Tibial nerve (tissue), 4 donors: ENCODE results near the gene CCDC74B. TPM values are rescaled to one million over a fixed set of nuclear protein-coding genes. Genes with fewer than 3 reads are reported as not detected.
"Not testable (repeated sequence)": the region's sequence is repeated elsewhere in the genome, so short reads cannot be mapped to it uniquely, and the experiment has no call there.

ENCODE experiments used
- DNase-seq, 2 donors: peaks; one replicate each; pipeline ENCODE4 v3.0.0-alpha.2; 2019; ENCODE audit warnings: low spot score in 2 of 2
- H3K27ac ChIP-seq, 4 donors: fragments of 200-600 bp; sonication (generic) in 3 of 4; one replicate each; pipeline ENCODE4 v1.5.1; 2017 to 2019; ENCODE audit warnings: mild to moderate bottlenecking in 1 of 4
- H3K27me3 ChIP-seq, 2 donors: fragments of 200-600 bp; sonication (generic) in 1 of 2; one replicate each; pipeline versions ENCODE4 v1.5.1 to v1.6.0; 2017 to 2019
- H3K36me3 ChIP-seq, 3 donors: fragments of 200-600 bp; sonication (generic); one replicate each; pipeline ENCODE4 v1.5.1; 2018 to 2019
- H3K4me1 ChIP-seq, 4 donors: fragments of 200-600 bp; sonication (generic) in 3 of 4; one replicate each; pipeline ENCODE4 v1.5.1; 2017 to 2019
- H3K4me3 ChIP-seq, 4 donors: fragments of 200-600 bp; sonication (generic) in 3 of 4; one replicate each; pipeline ENCODE4 v1.5.1; 2017 to 2019; ENCODE audit warnings: mild to moderate bottlenecking in 1 of 4, moderate library complexity in 1 of 4
- H3K9me3 ChIP-seq, 4 donors: fragments of 200-600 bp; sonication (generic) in 3 of 4; one replicate each; pipeline ENCODE4 v1.5.1; 2017 to 2019
- EP300 ChIP-seq, 2 donors: sonication (generic); formaldehyde crosslinking; IDR thresholded peaks; one replicate each; pipeline ENCODE4 v1.6.1; 2017; ENCODE audit warnings: antibody characterized with exemption in 2 of 2, mild to moderate bottlenecking in 1 of 2
- POLR2A ChIP-seq, 2 donors: fragments of 450-650 bp; IDR thresholded peaks; one replicate each; pipeline ENCODE4 v1.6.1; 2017; ENCODE audit warnings: antibody characterized with exemption in 2 of 2, mild to moderate bottlenecking in 2 of 2, moderate library complexity in 2 of 2
- WGBS, 2 donors: methylation state at CpG; one replicate each; pipeline ENCODE4 v1.1.5; 2018; 5-methylcytosine and 5-hydroxymethylcytosine counted together
- small RNA-seq: library from RNA; depleted of rRNA; stranded (forward); fragments of <200 nt; gene quantifications from one replicate; pipeline ENCODE3, GENCODE V24; 2016
- total RNA-seq, 4 donors: library from RNA; depleted of rRNA; stranded (reverse); fragments of >200 nt; gene quantifications; one replicate each; pipeline ENCODE4 v1.1.0, GENCODE V29; 2016
- TF ChIP-seq, protein P1 (sequence below), 5 experiments: fragments of 200-600 bp in 3 of 5; fragments of 450-650 bp in 2 of 5; sonication (generic) in 3 of 5; IDR thresholded peaks; one replicate each; pipeline ENCODE4 v1.5.1; 2016 to 2019; ENCODE audit warnings: antibody characterized with exemption in 5 of 5, mild to moderate bottlenecking in 3 of 5, moderate library complexity in 2 of 5

The CCDC74B gene
- total RNA-seq, 4 donors from 2014 or later: 7.2 to 32.6 (median 23.3) TPM

DNA sequence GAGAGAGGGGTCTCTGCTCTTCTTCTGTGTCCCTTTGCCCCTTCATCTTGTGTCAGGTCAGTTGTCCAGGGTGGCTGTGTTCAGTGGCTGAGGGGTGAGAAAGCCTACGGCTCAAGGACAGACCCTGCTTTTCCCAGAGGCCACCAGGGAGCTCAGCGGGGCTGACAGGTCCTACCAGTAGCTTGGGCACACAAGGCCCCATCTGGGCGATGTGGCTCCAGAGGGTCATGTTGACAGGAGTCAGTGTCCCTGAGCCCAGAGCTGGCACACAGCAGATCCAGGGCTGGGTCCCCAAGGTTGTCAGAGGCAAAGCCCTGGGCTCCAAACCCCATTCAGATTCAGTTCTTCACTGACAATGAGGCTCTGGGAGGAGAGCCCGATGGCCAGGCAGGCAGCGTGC is 7.8 kb downstream of the CCDC74B start:
- H3K36me3 ChIP-seq, H3K4me3 ChIP-seq, H3K27me3 ChIP-seq, H3K27ac ChIP-seq, H3K4me1 ChIP-seq, DNase-seq, H3K9me3 ChIP-seq: not testable (repeated sequence)
- WGBS, 2 donors: 75 to 78% methylated on average over 2 of the region's 5 CpGs

DNA sequence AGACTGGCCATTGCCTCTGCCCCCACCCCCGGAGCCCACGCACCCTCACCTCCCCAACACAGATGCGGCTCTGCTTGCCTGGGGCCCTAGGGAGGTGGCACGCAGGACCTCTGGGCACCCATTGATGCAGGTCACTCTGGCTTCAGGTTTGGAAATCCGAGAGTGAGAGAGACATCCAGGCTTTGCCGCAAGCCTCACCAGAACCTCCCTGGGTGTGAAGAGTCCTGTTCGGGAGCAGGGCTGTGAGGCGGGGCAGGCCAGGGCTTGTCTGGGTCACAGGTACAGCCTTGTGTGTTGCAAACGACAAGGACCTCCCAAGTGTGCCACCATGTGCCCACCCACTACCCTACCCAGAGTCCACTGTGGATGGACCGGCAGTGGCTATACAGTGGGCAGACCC is 8.4 kb downstream of the CCDC74B start:
- not testable (repeated sequence) for H3K27me3 ChIP-seq, H3K4me3 ChIP-seq, H3K9me3 ChIP-seq, H3K36me3 ChIP-seq, H3K4me1 ChIP-seq, H3K27ac ChIP-seq, DNase-seq
- 85 to 87% methylated on average over 3 to 4 of the region's 10 CpGs for WGBS, 2 donors

DNA sequence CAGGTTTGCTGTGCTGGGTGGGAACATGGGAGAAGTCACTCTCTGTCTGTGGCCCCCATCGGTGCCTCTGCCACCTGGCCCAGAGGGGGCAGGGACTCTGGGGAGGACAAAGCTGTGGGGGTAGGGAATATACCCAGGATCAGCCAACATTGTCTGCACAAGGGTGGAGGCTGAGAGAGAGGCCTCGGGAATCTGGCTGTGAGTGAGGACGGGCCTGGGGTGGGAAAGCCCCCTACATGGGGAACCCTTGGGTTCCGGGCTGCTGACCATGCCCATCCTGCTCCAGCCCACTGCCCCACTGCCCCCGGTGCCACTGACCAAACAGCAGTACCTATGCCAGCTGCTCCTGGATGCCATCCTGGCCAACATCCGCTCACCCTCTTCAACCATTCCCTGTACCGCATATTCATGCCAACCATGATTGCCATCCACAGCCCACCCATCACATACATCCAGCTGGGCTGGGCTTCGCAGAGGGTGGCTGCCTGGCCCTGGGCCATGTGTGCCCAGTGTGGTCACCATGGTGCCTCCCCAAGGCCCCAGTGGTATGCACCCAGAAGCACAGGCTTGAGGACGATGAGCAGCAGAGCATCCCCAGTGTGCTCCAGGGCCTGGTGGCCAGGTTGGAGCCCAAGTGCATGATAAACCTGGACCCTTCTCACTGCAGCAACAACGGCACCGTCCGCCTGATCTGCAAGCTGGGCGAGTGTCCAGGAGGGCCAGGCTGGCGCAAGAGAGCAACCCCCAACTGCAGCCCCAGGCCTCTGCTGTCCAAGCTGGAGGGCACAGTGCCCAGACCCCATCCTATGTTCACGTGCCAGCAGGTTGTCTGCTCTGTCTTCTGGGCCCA is 9.0 kb downstream of the CCDC74B start:
- no peak for DNase-seq
- Histone ChIP-seq H3K4me3 (no peak overlapping the region), H3K27me3 (no peaks in the 10 kb centered on the region), H3K36me3 (no peaks in the 10 kb centered on the region), H3K4me1 (no peaks in the 10 kb centered on the region), H3K27ac (no peak overlapping the region), H3K9me3 (no peaks in the 10 kb centered on the region)
- 97% methylated on average over 7 to 8 of the region's 15 CpGs for WGBS, 2 donors
- TF ChIP-seq, protein P1, sequence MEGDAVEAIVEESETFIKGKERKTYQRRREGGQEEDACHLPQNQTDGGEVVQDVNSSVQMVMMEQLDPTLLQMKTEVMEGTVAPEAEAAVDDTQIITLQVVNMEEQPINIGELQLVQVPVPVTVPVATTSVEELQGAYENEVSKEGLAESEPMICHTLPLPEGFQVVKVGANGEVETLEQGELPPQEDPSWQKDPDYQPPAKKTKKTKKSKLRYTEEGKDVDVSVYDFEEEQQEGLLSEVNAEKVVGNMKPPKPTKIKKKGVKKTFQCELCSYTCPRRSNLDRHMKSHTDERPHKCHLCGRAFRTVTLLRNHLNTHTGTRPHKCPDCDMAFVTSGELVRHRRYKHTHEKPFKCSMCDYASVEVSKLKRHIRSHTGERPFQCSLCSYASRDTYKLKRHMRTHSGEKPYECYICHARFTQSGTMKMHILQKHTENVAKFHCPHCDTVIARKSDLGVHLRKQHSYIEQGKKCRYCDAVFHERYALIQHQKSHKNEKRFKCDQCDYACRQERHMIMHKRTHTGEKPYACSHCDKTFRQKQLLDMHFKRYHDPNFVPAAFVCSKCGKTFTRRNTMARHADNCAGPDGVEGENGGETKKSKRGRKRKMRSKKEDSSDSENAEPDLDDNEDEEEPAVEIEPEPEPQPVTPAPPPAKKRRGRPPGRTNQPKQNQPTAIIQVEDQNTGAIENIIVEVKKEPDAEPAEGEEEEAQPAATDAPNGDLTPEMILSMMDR (IDR thresholded peaks at IDR 0.05): no peak
- no peak for TF ChIP-seq EP300 (IDR thresholded peaks at IDR 0.05)
- TF ChIP-seq POLR2A (IDR thresholded peaks at IDR 0.05): no peak

- H3K27me3 ChIP-seq, H3K27ac ChIP-seq, H3K4me1 ChIP-seq, DNase-seq, H3K4me3 ChIP-seq, H3K36me3 ChIP-seq, H3K9me3 ChIP-seq: not testable (repeated sequence)
- 91% methylated on average over 18 to 24 of the region's 29 CpGs for WGBS, 2 donors
These were observed 15.6 kb downstream of the CCDC74B start, which contains the start of gene POTEF for GRCh38 chr2:130129120-130129829. Gene POTEF (minus strand): TSS chr2:130129222. CDS start chr2:130120515, 8,707 bp downstream.

DNA sequence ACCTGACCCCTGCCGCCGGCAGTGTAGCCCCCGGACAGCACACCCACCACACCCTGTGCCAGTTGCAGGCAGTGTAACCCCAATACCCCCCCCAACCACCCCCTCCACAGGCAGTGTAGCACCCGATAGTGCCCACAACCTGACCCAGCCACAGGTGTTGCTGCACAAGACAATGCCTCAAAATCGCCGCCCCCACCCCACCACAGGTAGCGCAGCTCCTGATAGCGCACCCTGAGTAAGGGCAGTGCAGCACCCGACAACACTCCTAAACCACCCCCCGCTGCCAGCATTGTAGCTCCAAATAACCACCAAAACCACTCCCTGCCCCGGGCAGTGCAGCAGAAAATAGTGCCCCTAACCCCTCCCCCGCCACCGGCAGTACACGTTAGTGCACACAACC is 16.4 kb downstream of the CCDC74B start:
- not testable (repeated sequence) for H3K27ac ChIP-seq, H3K36me3 ChIP-seq, H3K9me3 ChIP-seq, H3K4me1 ChIP-seq, DNase-seq, H3K4me3 ChIP-seq, H3K27me3 ChIP-seq
- WGBS, 2 donors: 86 to 94% methylated on average over 6 to 9 of the region's 14 CpGs

- no CpG with 5 or more reads among the region's 9 CpGs for WGBS, 2 donors
- not testable (repeated sequence) for H3K27ac ChIP-seq, DNase-seq, H3K4me1 ChIP-seq, H3K27me3 ChIP-seq, H3K9me3 ChIP-seq, H3K36me3 ChIP-seq, H3K4me3 ChIP-seq
These were observed 17.2 kb downstream of the CCDC74B start for GRCh38 chr2:130127726-130128125.

DNA sequence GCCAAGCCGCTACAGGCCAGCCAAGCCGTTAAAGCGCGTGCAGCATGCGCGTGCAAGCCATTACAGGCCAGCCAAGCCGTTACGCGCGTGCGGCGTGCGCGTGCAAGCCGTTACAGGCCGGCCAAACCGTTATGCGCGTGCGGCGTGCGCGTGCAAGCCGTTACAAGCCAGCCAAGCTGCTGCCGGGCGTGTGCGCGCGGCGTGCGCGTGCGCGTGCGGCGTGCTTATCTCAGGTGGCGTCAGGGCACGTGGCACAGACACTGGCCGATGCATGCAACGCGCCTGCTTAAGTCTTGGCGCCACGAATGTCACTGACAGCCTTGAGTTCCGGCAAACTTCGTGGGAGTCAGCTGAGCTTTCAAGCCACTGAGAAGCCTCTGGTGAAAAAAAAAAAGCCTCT is 24.0 kb downstream of the CCDC74B start:
- not testable (repeated sequence) for H3K27me3 ChIP-seq, DNase-seq, H3K4me1 ChIP-seq, H3K36me3 ChIP-seq, H3K4me3 ChIP-seq, H3K9me3 ChIP-seq, H3K27ac ChIP-seq
- 95% methylated on average over 30 to 41 of the region's 45 CpGs for WGBS, 2 donors

GRCh38 chr2:130102597-130103363 is 42.1 kb downstream of the CCDC74B start:
- H3K4me3 ChIP-seq, H3K4me1 ChIP-seq, DNase-seq, H3K27me3 ChIP-seq, H3K9me3 ChIP-seq, H3K36me3 ChIP-seq, H3K27ac ChIP-seq: not testable (repeated sequence)
- whole genome bisulfite sequencing, 2 donors: 54 to 58% methylated on average over 6 of the region's 8 CpGs

Small RNAs within 50 kb of the gene (small RNA-seq; reads per million reads assigned to genes)
- gene RNU6-1049P: not detected

Other genes with a start within 250 kb of the CCDC74B start
- not detected for gene RAB6C, start 165.4 kb downstream of the CCDC74B start, total RNA-seq
- not detected for gene POTEF, start 15.9 kb downstream of the CCDC74B start, total RNA-seq
- gene SMPD4, start 36.5 kb upstream of the CCDC74B start, total RNA-seq: 10 to 100 TPM; 35.2 to 72.6 (median 50.5) TPM
- 100 to 1,000 TPM; 108 to 190 (median 153) TPM for gene MZT2B, start 37.1 kb upstream of the CCDC74B start, total RNA-seq
- gene TUBA3E, start 53.3 kb upstream of the CCDC74B start, total RNA-seq: not detected
- 100 to 1,000 TPM in 1 of 4 donors, 10 to 100 TPM in 3; 72.6 to 207 (median 93.3) TPM for gene IMP4, start 197.8 kb upstream of the CCDC74B start, total RNA-seq
- gene PTPN18, start 210.9 kb upstream of the CCDC74B start, total RNA-seq: 10 to 100 TPM; 39.8 to 72.6 (median 54.8) TPM